B cell (primary cell): ENCODE data around the gene CCDC85C. TPM values are rescaled to one million over a fixed set of nuclear protein-coding genes. Genes with fewer than 3 reads are reported as not detected.

ENCODE experiments used
- ATAC-seq: fragments of 200-7000 bp; cut with Tn5 transposase; one replicate; pipeline ENCODE4 v1.10.0; 2021; ENCODE audit warnings: low read depth, mild to moderate bottlenecking, moderate number of reproducible peaks, moderate library complexity
- CTCF ChIA-PET: fragments of 350-600 bp; sonication (Branson Sonifier 250); formaldehyde crosslinking; loops from one replicate; lab custom pipeline; 2021; ENCODE audit warnings: antibody characterized with exemption, inconsistent platforms; lab: Charles Lee
- POLR2A ChIA-PET: fragments of 350-600 bp; sonication (Branson Sonifier 250); formaldehyde crosslinking; loops from one replicate; lab custom pipeline; 2021; ENCODE audit warnings: antibody characterized with exemption; lab: Charles Lee
- DNase-seq: peaks from one replicate; pipeline ENCODE4 v3.0.0; 2013
- H2AFZ ChIP-seq: 2 replicates; pipeline ENCODE4 v1.6.1; 2012; ENCODE audit warnings: mild to moderate bottlenecking, low read depth, low read length; ENCODE audit not compliant: insufficient read depth, poor library complexity, severe bottlenecking
- H3K27ac ChIP-seq, 2 donors: 1 replicate in 1 of 2; 2 replicates in 1 of 2; pipeline ENCODE4 v1.5.1; 2012 to 2013; ENCODE audit warnings: low read length in 2 of 2, mild to moderate bottlenecking in 2 of 2, moderate library complexity in 1 of 2
- H3K27me3 ChIP-seq, 4 experiments: fragments of 200-600 bp in 1 of 4; sonication (generic) in 1 of 4; replicated peaks in 1 of 4; 1 replicate in 2 of 4; 2 replicates in 2 of 4; pipeline versions ENCODE4 v1.6.1 to v1.7.0; 2013 to 2016; ENCODE audit warnings: low read length in 3 of 4, mild to moderate bottlenecking in 2 of 4, mixed read lengths in 1 of 4, moderate library complexity in 1 of 4; ENCODE audit not compliant: insufficient read depth in 4 of 4, control insufficient read depth in 3 of 4; ENCODE audit errors: control extremely low read depth in 1 of 4
- H3K36me3 ChIP-seq, 2 experiments: replicated peaks in 1 of 2; 1 replicate in 1 of 2; 2 replicates in 1 of 2; pipeline versions ENCODE4 v1.6.1 to v1.7.1; 2013; ENCODE audit warnings: low read length in 1 of 2; ENCODE audit not compliant: insufficient read depth in 2 of 2, control insufficient read depth in 1 of 2; ENCODE audit errors: control extremely low read depth in 1 of 2, extremely low read depth in 1 of 2
- H3K4me1 ChIP-seq, 2 donors: fragments of 200-600 bp in 1 of 2; sonication (generic) in 1 of 2; 1 replicate in 1 of 2; 2 replicates in 1 of 2; pipeline versions ENCODE4 v1.5.1 to v1.6.1; 2013 to 2017; ENCODE audit warnings: low read length in 2 of 2; ENCODE audit not compliant: control insufficient read depth in 2 of 2, insufficient read depth in 2 of 2
- H3K4me2 ChIP-seq: replicated peaks from 2 replicates; pipeline ENCODE3; 2012; ENCODE audit warnings: mild to moderate bottlenecking, low read depth, low read length; ENCODE audit not compliant: poor library complexity, severe bottlenecking
- H3K4me3 ChIP-seq, 5 experiments: fragments of 200-600 bp in 1 of 5; sonication (generic) in 1 of 5; 1 replicate in 3 of 5; 2 replicates in 2 of 5; pipeline versions ENCODE4 v1.5.1 to v1.7.0; 2011 to 2016; ENCODE audit warnings: low read length in 4 of 5, mild to moderate bottlenecking in 4 of 5, low read depth in 2 of 5, control low read depth in 1 of 5, moderate library complexity in 1 of 5; ENCODE audit not compliant: insufficient read depth in 1 of 5; ENCODE audit errors: control extremely low read depth in 1 of 5, extremely low read depth in 1 of 5
- H3K79me2 ChIP-seq: fragments of 200-600 bp; sonication (generic); one replicate; pipeline ENCODE4 v1.6.0; 2016; ENCODE audit warnings: low read length; ENCODE audit not compliant: control insufficient read depth, insufficient read depth
- H3K9ac ChIP-seq: fragments of 200-600 bp; sonication (generic); 2 replicates; pipeline ENCODE4 v1.6.1; 2017; ENCODE audit warnings: mild to moderate bottlenecking, low read length, moderate library complexity
- H3K9me3 ChIP-seq, 3 donors: one replicate each; pipeline versions ENCODE4 v1.6.1 to v1.7.1; 2013; ENCODE audit warnings: low read length in 2 of 3; ENCODE audit not compliant: control insufficient read depth in 2 of 3, insufficient read depth in 1 of 3; ENCODE audit errors: control extremely low read depth in 1 of 3
- H4K20me1 ChIP-seq: 2 replicates; pipeline ENCODE4 v1.6.0; 2012; ENCODE audit warnings: mild to moderate bottlenecking, low read length; ENCODE audit not compliant: insufficient read depth, control insufficient read depth, poor library complexity, severe bottlenecking
- H3K27ac Mint-ChIP-seq: one replicate; pipeline ENCODE4 v1.8.0; 2021; ENCODE audit warnings: mixed read lengths
- H3K27me3 Mint-ChIP-seq: one replicate; pipeline ENCODE4 v1.8.0; 2021; ENCODE audit warnings: mixed read lengths
- H3K4me1 Mint-ChIP-seq: one replicate; pipeline ENCODE4 v1.8.0; 2021; ENCODE audit warnings: mixed read lengths
- H3K4me3 Mint-ChIP-seq: one replicate; pipeline ENCODE4 v1.8.0; 2021; ENCODE audit warnings: mixed read lengths
- H3K9me3 Mint-ChIP-seq: one replicate; pipeline ENCODE4 v1.8.0; 2022; ENCODE audit warnings: mixed read lengths; ENCODE audit not compliant: insufficient read depth
- CTCF ChIP-seq: fragments of 200-600 bp; IDR thresholded peaks from one replicate; pipeline ENCODE4 v1.8.0; 2022; ENCODE audit warnings: antibody characterized with exemption, mild to moderate bottlenecking
- EZH2 ChIP-seq: IDR thresholded peaks from 2 replicates; pipeline ENCODE4 v1.6.1; 2012; ENCODE audit warnings: borderline replicate concordance, low read depth, mild to moderate bottlenecking, moderate library complexity, low read length; ENCODE audit not compliant: insufficient read depth, poor library complexity, severe bottlenecking
- WGBS: methylation state at CpG from one replicate; pipeline ENCODE4 v1.1.5; 2013; ENCODE audit warnings: missing lambda C conversion rate; ENCODE audit not compliant: insufficient coverage; 5-methylcytosine and 5-hydroxymethylcytosine counted together
- intact Hi-C: fragments of 100-400 bp; cut with micrococcal nuclease; formaldehyde crosslinking; loops from one replicate; pipeline ENCODE4 v1.10.0; 2022
- polyA plus RNA-seq: library from polyadenylated mRNA; depleted of rRNA; stranded (reverse); fragments of >200 nt; gene quantifications from 2 replicates; pipeline ENCODE4 v1.2.3, GENCODE V29; 2012
- total RNA-seq, 2 donors: library from RNA; stranded (reverse); fragments of 120-200 nt in 1 of 2; gene quantifications; 1 replicate in 1 of 2; 2 replicates in 1 of 2; pipeline versions ENCODE4 v1.2.3 to v1.2.4, GENCODE V29; 2013 to 2022

The CCDC85C gene
- total and polyA plus RNA-seq, 2 donors (not counting 1 experiment from before 2014, with no cell fraction given): 0.52 to 2.7 TPM

- no peak for ATAC-seq
- peaks cover 3% of the 10 kb centered on the region for H3K27me3 Mint-ChIP-seq
- ChIA-PET POLR2A (no interaction called here), CTCF (no interaction called here)
- WGBS: 100% methylated on average over 1 of the region's 4 CpGs
- H3K4me2 ChIP-seq: no peak overlapping the region
- H3K27ac Mint-ChIP-seq: no peak overlapping the region
- no peak overlapping the region for H3K27ac ChIP-seq
- intact Hi-C loops: no loop called here
- no peak overlapping the region for H3K9ac ChIP-seq
- peaks cover 2% of the 10 kb centered on the region for H3K4me1 Mint-ChIP-seq
- H4K20me1 ChIP-seq: no peaks in the 10 kb centered on the region
- no peaks in the 10 kb centered on the region for H3K27me3 ChIP-seq
- no peaks in the 10 kb centered on the region for H3K9me3 Mint-ChIP-seq
- no peaks in the 10 kb centered on the region for H3K4me1 ChIP-seq
- H3K36me3 ChIP-seq: no peaks in the 10 kb centered on the region
- H3K9me3 ChIP-seq: no peaks in the 10 kb centered on the region
- DNase-seq: no peak
- TF ChIP-seq CTCF (no peak), EZH2 (no peak)
- H3K4me3 ChIP-seq: no peak overlapping the region
- no peak overlapping the region for H2AFZ ChIP-seq
- H3K79me2 ChIP-seq: no peaks in the 10 kb centered on the region
- no peak overlapping the region for H3K4me3 Mint-ChIP-seq
Measured at GRCh38 chr14:99565383-99565782, 38.6 kb downstream of the CCDC85C start.

GRCh38 chr14:99564926-99565259 is 39.1 kb downstream of the CCDC85C start:
- CTCF ChIA-PET: no interaction called here
- H3K4me3 Mint-ChIP-seq: no peak overlapping the region

More at GRCh38 chr14:99564926-99565259, 39.1 kb downstream of the CCDC85C start:
- Histone ChIP-seq H3K27ac (no peak overlapping the region), H3K27me3 (no peaks in the 10 kb centered on the region), H3K4me1 (no peaks in the 10 kb centered on the region), H3K9ac (no peak overlapping the region), H3K4me3 (no peak overlapping the region), H2AFZ (no peak overlapping the region), H3K79me2 (no peaks in the 10 kb centered on the region), H4K20me1 (no peaks in the 10 kb centered on the region), H3K4me2 (no peak overlapping the region), H3K9me3 (no peaks in the 10 kb centered on the region), H3K36me3 (no peaks in the 10 kb centered on the region)
- POLR2A ChIA-PET: no interaction called here
- intact Hi-C loops: no loop called here
- WGBS: 95% methylated on average over 12 of the region's 14 CpGs
- TF ChIP-seq CTCF (no peak), EZH2 (no peak)
- no peak for DNase-seq
- Mint-ChIP-seq H3K4me1 (peaks cover 2% of the 10 kb centered on the region), H3K27me3 (peaks cover 3% of the 10 kb centered on the region), H3K27ac (no peak overlapping the region), H3K9me3 (no peaks in the 10 kb centered on the region)
- no peak for ATAC-seq
